ENCODE results near the gene RIT2.

RIT2 gene

DNA sequence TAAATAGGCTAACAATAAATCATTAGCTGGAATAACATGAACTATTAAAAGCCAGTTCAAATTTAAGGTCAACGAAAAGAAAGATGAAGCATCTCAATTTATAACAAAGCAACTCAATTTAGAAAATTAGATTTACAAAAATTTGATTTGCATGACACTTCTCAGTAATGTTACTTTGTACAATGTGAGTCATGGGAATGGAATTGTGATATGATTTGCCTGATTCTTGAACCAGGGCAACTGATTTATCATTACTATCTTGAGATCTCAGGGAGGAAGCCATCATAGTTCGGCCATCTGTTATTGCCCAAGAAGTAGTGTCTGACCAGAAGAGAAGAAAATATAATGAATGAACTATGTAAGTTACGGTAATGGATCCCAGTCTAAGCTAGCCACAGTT, 193.1 kb downstream of the RIT2 start:
- no peak for DNase-seq

DNA sequence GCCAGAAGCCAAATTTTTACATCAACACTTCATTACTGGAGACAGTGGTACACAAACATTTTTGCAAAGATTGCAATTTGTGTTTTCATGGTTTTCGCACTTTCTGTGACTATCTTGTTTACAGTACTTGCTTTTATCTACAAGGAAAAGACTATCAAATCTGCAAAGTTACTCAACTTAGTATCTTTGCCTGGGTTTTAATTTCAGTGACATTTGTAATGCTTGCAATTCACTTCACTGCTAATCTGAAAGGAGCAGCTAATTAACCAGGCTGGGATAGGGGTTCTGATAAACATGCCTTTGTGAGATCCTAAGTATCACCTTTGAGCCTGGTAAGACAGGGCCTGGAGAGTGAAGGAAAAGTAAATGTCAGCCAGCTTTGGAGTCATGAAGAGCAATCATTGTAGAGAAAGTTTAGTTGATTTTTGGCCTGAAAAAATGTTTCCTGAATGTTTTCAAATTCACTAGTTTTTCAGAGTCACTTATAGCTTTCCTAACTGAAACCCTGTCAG, 194.2 kb downstream of the RIT2 start:
- no peak for DNase-seq

DNA sequence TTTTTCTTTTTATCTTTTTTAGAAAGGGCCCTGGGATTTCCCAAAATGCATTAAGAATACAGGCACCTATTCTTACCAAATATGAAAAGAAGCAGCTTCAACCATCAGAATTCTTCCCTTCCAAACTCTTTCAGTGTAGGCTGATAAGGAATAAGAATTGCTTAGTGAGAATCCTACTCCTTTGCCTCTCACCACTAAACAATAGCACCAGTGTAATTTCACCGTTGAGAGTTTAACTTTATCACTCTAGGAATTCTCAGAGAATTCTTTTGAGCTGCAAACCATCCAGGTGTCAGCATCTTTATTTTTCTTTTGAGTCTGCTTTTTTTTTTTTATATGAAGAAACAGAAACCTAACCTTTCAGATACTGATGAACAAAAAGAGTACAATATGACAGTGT, 194.9 kb downstream of the RIT2 start:
- no peak for DNase-seq

DNA sequence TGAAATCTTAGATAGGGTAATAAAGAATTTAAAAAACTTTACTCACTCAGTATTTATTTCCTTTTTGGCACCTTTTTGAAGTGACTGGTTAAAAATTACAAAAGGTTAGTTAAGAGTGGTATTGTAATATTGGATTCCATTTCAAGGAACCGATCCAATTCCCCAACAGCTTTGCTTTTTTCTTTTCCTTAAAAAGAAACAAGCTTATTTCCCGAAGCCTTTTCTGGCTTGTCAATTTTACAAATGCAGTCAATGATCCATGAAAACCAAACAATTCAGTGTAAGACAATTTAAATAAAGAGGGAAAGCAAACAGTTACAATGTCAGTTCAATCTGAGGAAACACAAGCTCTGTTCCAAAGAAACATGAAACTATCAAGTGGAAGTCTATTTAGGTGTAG, 200.2 kb downstream of the RIT2 start:
- DNase-seq: no peak

DNA sequence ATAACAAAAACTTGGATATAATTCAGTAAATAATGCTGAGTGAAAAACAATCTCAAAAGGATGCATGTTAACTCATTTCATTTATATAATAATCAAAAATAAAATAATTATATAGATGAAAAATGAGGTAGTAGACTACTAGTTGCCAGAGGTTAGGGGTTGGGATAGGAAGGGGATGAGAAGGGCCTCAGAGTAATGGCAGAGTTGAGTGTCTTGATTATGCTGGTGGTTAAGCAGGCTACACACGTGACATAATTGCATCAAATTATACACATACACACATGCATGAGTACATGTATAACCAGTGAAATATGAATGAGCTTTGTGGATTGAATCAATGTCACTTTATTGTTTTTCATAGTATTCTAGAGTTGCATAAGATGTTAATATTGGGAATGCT, 201.0 kb downstream of the RIT2 start:
- DNase-seq: no peak

DNA sequence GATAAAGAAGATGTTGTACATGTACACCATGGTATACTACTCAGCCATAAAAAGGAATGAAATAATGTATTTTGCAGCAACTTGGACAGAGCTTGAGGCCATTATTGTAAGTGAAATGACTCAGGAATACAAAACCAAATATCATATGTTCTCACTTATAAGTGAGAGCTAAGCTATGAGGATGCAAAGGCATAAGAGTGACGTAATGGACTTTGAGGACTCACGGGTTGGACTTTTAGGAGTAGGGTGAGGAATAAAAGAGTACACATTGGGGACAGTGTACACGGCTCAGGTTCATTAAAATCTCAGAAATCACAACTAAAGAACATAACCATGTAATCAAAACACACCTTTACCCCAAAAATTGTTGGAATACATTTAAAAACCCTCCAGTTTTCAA, 206.4 kb downstream of the RIT2 start:
- DNase-seq: no peak

DNA sequence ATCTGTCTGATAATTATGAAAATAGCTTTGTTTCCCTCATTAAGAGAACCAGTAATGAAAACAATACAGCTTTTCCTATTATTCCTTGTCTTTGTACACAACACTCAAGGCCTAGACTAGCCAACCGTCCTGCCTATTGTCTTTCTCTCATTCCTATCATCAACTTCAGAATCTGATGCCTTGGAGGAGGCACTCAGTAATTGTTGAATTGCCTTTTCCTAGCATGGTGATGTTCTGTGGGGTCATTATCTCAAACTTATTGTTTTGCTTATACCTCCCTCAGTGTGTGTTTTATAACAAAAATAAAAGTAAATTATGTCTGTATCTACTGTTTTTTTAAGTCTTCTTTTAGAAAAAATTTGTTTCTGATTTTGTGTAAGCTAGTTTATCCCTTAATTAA, 208.7 kb downstream of the RIT2 start:
- no peak for DNase-seq

DNA sequence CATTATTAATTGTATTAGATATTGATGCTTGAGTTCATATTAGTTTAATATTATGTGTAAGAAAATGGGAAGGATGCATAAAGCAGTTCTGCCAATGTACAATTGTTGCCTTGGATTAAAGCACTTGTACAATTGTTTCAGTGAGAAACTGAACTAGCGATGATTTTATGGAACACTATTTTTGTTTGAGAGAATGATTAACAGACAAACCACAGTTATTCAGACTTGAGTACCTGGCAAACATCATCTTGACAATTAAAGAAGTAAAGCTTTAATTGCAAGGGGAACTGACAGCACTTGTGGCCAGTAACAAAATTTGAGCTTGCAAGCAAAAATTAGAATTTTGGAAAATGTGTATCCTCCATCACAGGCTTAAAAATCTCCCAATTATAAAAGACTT, 214.3 kb downstream of the RIT2 start:
- DNase-seq: no peak

DNA sequence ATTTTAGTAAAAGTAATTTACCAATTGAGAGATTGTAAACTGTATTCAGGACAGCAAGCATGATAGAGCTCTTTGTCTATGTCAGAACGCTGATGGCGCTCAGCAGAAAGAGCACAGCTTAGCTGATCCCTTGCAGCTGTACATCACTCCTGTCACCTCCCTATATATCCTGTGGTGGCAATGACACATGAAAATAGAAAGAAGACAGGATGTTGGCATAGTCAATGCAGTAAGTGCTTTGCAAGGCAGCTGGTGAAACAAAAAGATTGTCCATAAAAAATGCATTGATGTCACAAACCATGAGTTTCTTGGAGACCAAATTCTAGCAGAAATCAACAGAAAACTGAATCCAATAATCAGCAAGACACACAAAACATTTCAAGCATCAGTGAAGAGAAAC, 221.5 kb downstream of the RIT2 start:
- DNase-seq: no peak

DNA sequence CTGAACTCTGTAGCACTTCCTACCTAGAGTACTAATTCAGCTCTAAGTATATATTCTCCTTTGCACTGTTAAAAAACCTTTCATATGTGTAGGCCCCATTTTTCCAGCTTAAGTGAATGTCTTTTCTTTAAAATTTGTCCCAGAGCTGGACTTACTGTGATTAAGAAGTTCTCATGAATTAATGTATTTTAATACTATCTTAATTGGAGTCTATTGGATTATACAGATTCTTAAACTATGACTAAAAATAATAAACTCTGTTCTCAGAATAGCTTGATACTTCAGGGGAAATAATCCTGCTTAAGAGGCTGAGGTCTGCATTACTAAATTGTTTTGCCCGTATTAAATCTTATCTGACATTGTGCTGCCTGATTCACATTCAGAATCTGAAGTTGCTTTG, 223.3 kb downstream of the RIT2 start:
- no peak for DNase-seq

DNA sequence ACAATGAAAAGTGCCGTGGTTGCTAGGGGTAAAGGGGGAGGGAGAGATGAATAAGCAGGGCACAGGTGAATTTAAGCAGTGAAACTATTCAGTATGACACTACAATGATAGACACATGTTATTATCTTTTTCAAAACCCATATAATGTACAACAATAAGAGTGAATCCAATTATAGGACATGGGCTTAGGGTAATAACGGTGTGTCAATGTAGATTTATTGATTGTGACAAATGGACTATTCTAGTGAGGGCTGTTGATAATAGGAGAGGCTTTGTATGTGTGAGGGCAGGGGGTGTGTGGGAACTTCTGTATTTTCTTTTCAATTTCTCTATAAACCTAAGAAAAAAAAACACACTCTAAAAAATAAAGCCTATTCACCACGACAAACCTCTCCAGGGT, 223.8 kb downstream of the RIT2 start:
- DNase-seq: no peak

DNA sequence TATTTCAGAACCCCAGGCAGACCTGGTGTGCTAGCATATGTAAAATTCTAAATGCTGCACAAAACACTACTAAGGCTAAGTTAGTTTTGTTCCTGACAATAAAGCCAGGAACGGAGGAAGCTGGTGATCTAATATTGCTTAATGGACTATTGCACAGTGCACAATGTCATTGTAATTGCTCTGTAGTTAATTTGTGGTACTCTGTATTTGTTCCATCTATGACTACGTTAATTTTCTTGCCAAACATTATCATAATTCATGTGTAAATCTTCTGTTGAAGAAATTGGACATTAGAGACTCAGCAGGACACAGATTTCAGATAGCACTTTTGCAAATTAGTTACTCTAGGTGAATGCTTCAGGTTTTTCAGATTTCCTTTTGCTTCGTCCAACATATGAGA, 232.3 kb downstream of the RIT2 start:
- DNase-seq: no peak

DNA sequence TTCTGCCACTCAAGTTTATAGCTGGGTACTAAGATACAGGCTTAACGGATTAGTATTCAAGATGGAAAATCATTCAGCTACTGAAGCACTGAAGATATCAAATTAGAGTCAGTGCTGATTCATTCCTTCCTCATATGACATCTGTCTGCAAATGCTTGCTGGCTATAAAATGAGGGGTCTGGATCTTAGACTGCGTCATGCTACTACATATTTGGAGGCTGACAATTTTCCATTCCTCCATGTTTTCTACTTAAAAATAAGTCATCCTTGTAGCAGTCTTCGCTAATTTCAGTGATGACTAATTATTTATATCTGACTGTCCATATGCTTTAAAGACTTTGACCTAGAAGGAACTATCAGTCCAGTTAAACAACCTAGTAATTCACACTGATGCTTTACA, 233.4 kb downstream of the RIT2 start:
- no peak for DNase-seq

DNA sequence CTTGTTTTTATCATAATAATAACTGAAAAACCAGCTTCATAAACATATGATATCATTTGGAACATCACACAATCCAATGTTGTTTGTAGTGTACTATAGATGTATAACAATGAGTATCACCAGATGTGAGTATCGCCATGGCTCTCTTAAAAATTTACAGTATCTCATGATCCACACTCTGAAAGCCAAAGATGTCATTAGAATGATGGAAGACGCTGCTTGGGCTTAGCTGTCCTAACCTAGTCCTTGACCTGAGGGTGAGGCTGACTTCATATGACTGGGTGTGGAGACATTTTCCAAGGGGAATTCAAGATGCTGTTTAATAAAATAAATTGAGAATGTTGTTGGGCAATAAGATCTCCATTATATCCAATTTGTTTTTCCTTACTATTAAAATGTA, 242.6 kb downstream of the RIT2 start:
- no peak for DNase-seq

DNA sequence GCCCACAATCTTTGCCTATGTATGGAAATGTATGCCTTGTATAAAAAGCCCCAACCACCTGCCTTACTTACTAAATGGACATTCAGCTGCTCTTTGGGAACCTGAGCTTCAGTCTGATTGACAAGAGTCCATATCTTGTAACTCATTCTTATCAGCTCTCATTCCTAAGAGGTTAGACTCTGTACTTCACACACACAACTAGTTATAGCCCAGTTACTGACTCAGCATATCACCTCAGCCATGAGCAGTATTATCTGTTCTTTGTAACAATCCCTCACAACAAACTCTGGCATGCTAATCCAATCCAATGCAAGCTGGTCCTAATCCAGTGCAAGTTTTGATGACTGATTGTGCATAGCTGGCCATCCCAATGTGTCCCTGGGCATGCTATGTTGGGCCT, 250.6 kb downstream of the RIT2 start:
- no peak for DNase-seq

DNA sequence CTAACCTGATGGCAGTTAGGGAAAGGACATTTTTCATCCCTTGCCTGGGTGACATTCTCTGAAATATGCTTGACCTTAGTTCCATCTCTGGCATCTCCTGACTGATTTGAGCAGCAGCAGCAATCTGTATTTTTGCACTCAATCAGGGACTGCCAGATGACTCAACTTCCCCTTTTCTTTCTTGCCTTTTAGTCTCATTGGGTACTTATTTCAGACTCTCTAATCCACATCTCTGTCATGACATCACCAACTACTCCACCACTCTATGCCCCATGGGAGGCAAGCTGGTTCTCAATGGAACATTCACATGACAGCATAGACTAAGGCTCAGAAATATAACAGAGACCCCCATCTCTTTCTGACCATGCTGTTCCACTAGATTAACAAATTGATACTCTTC, 254.2 kb downstream of the RIT2 start:
- no peak for DNase-seq

DNA sequence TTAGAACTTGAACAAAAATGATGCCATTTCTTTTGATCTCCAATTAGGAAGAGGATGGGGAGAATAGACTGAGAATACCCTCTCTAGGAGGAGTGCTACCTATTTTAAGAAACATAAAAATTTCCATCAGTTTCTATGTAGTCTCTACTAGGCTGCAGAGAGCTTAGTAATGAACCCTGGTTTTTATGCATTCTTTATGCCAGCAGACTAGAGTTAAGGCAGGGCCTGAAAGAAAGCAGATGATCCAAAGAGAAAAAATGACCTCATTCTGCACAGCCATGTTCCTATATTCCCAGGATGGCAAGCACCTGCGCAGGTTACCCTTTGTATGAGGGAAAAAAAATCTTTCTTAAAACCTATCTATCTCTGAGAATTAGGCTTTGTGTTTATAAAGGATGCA, 254.9 kb downstream of the RIT2 start:
- DNase-seq: no peak

DNA sequence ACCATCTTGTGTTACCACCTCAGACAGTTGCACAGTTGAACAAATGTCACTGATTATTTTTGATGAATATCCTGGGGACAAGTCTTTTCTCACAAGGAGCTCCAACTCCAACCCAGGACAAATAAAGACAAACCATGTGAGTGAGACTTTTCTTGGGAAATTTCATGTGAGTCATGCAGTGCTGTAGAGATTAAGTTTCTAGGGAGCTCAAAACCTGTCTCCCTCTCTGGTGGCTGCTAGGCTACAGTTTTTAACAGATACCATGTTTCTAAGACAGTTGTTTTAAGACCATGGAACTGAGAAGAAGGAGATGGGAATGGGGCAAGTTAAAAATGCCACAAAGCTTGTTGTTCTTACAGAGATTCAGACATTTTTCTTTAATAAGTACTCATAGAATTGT, 255.5 kb downstream of the RIT2 start:
- no peak for DNase-seq

DNA sequence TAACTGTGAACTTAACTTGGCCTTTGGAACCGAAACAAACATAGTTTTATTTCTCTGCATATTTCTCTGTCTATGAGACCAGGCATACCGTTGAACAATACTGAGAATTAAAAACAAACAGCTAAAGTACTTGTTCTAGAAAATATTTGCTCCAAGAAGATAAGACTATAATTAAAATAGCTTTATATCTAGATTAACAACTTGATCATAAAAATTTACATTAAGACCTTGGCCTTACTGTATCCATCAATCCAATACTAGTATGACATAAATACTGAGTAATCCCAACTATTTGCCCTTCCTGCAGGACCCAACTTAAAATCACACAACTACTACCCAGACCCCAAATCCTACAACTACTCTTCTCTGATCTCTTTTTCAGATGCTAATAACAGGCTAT, 260.9 kb downstream of the RIT2 start:
- DNase-seq: no peak

DNA sequence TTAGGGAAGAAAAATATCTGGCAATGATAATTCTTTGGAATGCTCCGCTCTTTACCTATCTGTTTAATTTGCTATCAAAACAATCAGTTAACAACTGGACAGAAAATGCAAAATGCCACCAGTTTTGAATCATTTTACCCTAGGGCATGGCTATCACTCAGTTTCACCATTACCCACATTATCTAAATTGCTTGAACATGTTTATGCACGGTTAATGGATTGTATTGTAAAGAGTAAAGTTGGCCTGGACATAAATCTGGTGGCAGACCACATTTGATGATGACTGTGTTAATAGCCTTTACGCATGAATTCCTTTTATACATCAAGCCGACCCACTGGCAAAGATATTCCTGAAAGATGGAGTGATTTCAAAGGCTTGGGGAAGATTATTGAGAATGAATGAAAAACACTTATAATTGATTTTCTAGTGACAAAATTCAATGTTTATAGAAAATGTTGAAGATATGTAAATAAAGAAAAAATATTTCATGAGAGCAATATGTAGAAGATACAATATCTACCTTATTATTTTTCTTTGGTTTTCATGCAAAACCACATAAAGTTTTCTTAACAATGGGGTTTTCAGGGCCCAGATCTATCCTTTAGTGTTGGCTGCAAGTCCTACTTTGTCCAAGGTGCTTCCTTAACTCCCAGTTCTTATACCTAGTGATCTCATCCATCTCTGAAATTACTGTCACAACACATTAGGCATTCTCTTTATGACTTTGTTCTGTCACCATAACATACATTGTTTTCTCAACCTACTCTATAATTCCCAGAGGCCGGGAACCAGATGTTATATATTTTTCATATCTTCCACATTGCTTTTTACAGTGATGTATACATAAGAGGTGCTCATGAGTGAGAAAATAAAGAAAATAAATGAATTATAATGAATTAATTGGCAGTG, 265.1 kb downstream of the RIT2 start:
- DNase-seq: no peak

DNA sequence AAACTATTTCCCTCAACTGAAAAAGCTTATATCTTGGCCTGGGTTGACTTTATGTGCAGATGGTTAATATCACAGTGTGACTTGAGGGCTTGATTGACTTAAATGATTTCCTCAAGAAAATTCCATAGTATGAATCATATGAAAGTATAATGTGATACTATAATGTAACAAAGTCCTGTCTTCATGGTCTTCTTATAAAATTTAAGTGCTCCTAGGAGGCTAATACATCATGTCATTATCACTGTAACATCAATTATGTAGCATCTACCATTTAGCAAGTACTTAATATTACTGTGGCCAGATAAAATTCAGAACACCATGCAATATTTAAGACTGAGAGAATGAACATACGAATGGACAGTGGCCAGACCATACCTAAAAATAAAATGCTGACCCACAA, 276.1 kb downstream of the RIT2 start:
- no peak for DNase-seq

DNA sequence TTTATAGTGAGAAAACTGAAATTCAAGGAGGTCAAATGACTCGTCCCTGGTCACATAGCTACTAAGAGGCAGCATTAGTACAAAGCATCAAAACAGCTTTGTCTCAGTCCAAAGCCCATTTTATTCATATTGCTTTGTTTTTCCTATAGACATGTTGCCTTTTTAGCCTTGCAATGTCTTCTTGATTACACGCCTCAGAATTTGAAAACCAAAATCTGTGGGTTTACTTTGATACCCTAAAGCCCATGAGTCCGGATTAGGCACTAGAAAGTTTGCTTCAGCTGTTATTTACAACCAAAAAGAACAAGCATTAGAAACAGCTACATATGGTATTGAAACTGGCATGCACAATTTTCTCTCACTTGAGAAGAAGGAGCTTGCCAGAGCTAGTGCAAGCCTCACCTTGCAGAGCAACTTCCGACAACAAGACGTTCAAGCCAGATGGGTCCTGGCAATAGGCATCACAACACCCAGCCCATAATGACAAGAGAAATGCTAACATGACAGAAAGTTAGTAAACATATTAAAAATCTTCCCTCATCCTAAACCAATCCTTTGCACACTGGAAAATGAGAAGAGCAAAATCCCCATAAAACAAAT, 276.8 kb downstream of the RIT2 start:
- no peak for DNase-seq

DNA sequence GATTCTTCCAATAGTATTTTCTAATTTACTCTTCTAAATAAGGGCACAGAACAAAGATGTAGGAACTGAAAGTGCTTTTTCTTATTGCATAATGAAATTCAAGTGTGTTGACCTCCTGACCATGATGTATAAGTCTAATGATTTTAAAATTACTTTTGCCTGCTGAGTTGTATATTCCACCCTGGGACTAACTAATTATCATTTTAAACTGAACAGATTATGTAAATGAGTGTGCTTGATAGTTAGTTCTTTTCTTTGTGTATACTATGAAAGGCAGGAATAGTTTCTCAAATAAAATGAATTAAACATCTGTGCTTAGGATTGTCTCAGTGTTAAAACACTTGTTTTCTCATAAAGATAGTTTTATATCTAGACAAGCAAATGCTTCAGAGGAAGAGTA, 284.5 kb downstream of the RIT2 start:
- DNase-seq: no peak

DNA sequence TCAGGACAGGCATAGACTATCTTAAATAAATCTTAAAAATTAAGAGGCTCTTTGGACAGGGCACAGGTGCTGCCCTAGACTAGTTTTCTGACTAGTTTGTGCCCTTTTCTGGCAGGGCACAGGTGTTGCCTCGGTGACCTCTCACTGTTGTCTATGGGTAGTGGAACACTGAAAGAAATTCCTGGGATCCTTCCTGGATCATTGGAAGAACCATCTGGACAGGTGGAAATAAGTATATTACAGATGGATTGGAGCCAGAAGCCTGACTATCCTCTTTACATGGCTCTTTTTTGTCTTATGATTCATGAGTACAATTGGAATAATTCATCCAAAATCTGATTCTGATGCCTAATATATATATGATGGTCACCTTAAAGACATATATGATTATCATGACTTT, 286.6 kb downstream of the RIT2 start:
- DNase-seq: no peak

DNA sequence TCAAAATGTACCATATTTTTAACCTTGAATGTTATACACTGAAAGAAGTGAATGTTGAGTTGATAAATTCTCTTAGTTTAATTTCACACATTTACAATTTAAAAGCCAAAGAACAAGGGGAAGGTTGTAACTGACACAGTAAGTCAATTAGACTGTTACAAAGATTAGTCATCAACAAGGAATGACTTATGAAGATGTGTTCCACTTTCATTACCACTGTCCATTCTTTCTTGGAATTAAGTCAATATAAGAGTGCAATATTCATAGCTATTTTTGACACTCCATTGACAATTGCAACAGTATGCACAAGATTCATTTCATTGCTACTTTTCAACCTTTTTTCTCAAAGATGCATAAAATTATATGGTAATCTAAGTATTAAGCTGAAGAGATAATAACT, 291.3 kb downstream of the RIT2 start:
- no peak for DNase-seq

All from KG1 (cell line).